Kasumi-1 (cell line): ENCODE measurements around the gene DNALI1.
"Not testable (repeated sequence)": the region's sequence is repeated elsewhere in the genome, so short reads cannot be mapped to it uniquely, and the experiment has no call there.

ENCODE experiments used
- DNase-seq, 2 experiments: peaks; one replicate each; lab custom pipeline; 2025; lab: John Stamatoyannopoulos, UW

The DNALI1 gene

DNA sequence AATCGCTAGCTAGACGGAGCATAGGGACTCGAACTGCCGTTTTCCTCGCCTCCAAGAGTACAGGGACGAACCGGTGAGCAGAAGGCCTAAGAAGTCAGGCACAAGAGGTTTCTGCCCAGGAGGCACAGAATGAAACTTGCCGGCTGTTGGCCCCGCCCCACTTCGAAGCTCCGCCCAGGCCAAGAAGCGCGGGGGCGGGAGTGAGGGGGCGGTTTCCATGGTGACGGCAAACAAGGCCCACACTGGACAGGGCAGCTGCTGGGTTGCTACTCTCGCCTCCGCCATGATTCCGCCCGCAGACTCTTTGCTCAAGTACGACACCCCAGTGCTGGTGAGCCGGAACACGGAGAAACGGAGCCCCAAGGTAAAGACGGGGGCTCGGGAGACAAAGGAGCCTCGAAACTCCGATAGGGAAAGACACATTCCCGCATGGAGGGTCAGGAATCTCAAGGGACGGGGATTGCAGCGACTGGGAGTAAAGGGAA is at the start of gene DNALI1:
TSS of gene DNALI1 (plus strand) at position 229 of the 485 bp plus-strand sequence. CDS start at position 284, 55 bp downstream.
- DNase-seq, result no peak

DNA sequence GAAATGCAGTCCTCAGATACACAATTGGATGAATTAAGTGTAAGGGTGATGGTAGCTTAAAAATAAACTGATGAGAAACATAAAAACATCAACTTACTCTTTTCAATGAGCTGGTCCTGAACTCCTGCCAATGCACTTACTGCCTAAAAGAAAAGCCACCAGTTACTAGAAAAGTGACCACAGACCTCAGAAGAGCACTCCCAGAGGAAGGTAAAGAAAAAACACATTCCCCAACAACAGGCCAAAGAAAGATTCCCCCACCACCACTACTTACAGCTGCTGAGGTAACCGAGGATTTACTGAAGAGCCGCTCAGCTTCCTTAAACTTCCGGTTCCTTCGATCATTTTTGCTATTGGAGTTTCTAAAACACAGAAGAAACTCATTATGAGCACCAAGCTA is 47.6 kb upstream of the DNALI1 start:
- peak; percentile 68 to 76 for DNase-seq

DNA sequence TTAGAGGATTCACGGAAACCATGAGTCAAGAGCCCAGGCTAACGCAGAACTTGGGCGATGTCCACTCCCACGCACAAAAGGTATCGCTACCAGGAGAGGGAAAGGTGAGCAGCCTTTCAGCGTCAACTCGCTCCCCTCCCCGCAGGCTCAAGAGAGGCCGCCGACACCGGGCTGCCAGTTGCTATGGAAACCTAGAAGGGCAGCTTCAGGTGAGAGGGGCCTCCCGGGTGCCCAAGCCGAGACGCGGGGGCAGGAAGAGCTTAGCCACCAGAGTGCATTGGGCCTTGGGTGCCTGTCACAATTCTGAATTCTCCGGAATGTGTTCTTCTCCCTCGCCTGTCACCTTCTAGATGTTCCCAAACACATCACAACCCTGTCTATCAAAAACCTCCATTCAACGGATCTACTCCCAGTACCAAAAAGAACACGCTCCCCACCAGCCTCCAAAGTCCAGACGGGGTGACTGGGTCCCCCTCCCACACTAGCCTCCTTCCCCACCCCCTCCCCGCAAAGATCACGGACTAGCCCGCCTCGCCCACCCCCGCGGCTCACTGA is 42.9 kb upstream of the DNALI1 start:
- DNase-seq, result peak; percentile 9 to 45

DNA sequence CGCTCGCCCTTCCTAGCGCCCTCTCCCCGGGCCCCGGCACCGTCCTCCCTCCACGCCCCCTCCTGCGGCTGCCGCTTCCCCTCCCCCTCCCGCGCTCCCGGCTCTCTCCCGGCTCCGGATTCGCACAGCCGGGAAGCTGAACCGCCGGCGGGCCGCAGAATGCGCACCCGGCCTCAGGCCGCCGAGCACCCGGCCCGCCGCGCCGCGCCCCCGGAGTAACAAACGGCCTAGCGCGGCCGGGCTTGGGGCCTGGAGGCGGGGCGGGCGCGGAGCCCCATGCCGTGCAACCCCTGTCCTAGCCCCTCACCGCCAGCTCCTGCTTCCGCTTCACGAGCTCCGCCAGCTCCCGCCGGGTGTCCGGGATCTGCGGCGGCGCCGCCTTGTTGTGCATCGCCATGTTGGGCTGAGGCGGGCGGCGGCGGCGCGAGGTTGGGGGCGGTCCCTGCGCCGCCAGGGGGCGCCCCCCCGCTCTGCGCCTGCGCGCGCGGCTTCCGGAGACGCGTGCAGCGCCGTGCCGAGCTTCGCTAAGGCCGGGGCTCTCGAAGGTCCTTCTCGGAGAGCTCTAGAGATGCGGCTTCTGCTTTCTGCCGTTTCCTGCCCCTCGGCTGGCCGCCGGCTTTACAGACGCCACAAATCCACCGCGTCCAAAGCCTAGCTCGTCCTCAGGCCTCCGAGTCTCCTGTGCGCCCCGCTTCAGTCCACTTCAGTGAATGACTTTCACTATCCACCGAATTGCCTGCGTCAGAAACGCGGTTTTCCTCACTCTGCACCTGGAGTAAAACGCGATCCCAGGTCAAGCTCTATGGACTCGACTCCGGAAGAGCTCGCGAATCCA is 42.2 kb upstream of the DNALI1 start, which contains the start of gene MEAF6:
TSS of gene MEAF6 (minus strand) at position 417 of the 835 bp plus-strand sequence. CDS start at position 397, 20 bp downstream.
- peak; percentile 80 to 81 for DNase-seq

DNA sequence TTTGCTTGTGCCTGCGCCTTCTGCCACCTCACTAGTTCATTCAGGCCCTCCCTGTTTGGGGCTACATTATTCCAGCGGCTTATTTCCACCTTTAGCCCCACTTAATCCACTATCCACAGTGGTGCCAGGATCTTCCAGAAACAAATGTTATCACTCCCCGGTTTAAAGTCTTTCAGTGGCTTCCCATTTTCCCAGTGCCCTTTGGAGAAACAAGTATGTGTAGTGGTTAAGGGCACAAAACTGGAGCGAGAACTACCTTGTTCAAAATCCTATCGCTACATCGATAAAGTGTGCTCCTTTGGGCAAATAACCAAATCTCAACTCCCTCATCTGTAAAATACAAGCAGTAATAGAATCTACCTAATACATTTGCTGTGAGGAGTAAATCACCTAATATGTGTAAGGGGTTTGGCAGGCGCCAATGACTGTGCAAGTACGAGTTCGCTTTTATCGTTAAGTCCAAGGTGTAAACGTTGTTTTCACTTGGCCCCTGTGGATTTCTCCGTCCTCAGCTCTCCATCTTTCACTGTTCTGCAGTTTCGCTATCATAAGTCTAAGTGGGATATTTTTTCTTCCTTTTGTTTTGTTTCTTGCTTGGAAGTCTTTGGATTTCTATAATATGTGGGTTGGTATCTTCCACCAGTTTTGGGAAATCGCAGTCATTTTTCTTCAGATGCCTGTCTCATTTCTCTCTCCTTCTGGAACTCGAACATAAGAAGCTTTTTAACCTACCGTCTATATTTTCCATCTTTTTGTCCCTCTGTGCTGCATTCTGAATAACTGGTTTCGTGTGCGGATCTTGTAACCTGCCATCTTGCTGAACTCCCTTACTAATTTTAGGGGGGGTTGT is 41.3 kb upstream of the DNALI1 start:
- DNase-seq, result no peak

DNA sequence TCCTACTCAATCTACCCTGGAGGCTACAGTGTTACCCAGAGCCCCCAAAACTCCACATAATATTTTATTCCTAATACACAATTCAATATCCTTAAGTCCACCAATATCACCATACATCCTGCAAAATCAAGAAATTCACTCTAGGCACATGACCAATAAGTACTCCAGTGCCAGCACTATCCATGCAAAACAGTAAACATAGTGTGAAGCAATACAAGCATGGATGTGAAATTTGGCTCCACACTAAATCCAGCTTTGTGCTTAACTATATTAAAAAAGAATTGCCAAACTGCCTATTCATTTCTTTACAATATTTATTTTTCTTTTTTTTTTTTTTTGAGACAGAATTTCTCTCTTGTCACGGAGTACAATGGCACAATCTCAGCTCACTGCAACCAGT is 39.2 kb upstream of the DNALI1 start:
- no peak for DNase-seq

DNA sequence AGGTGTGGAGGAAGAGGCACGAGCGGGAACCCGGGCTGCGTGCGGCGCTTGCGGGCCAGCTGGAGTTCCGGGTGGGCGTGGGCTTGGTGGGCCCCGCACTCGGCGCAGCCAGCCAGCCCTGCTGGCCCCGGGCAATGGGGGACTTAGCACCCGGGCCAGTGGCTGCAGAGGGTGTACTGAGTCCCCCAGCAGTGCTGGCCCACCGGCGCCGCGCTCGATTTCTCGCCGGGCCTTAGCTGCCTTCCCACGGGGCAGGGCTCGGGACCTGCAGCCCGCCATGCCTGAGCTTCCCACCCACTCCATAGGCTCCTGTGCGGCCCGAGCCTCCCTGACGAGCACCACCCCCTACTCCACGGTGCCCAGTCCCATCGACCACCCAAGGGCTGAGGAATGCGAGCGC is 38.5 kb upstream of the DNALI1 start:
- DNase-seq, result not testable (repeated sequence)

DNA sequence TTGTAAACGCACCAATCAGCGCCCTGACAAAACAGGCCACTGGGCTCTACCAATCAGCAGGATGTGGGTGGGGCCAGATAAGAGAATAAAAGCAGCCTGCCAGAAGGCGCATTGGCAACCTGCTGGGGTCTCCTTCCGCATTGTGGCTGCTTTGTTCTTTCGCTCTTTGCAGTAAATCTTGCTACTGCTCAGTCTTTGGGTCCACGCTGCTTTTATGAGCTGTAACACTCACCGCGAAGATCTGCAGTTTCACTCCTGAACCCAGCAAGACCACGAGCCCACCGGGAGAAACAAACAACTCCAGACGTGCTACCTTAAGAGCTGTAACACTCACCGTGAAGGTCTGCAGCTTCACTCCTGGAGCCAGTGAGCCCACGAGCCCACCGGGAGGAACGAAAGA is 37.8 kb upstream of the DNALI1 start:
- DNase-seq, result peak in 1 of 2 experiments; percentile 3

DNA sequence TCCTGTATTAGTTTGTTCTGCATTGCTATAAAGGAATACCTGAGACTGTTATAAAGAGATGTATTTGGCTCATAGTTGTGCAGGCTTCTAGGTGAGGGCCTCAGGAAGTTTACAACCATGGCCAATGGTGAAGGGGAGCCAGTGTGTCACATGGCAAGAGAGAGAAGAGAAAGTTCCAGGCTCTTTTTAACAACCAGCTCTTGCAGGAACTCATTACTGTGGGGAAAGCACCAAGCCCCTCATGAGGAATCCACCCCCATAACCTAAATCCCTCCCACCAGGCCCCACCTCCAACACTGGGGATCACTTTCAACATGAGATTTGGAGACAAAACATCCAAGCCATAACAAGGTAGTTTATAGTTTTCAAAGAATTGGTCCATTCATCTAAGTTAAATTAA is 37.1 kb upstream of the DNALI1 start:
- DNase-seq, result no peak

DNA sequence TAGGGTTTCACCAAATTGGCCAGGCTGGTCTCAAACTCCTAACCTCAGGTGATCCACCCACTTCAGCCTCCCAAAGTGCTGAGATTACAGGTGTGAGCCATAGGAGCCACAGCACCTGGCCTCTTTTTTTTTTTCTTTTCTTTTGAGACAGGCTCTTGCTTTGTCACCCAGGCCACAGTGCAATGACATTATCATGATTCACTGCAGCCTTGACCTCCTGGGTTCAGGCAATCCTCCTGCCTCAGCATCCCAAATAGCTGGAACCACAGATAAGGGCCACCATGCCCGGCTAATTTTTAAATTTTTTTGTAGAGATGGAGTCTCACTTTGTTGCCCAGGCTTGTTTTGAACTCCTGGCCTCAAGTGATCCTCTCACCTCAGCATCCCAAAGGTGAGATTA is 26.9 kb upstream of the DNALI1 start:
- DNase-seq, result not testable (repeated sequence)

DNA sequence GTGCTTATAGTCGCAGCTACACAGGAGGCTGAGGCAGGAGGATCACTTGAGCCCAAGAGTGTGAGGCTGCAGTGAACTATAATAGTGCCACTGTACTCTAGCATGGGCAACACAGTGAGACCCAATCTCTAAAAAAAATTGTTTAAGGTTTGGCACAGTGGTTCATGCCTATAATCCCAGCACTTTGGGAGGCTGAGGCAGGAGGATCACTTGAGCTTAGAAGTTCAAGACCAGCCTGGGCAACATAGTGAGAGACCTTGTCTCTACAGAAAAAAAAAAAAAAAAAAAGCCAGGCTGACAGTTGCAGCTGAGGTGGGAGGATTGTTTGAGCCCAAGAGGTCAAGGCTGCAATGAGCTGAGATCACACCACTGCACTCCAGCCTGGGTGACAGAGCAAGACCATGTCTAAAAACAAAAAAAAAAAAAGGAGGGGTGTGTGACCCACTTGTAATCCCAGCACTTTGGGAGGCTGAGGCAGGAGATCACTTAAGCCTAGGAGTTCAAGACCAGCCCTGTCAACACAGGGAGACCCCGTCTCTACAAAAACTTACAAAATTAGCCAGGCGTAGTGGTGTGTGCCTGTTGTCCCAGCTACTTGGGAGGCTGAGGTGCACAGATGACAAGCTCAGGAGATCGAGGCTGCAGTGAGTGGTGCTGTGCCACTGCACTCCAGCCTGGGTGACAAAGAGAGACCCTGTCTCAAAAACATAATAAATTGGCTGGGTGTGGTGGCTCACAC is 24.2 kb upstream of the DNALI1 start:
- DNase-seq, result not testable (repeated sequence)

DNA sequence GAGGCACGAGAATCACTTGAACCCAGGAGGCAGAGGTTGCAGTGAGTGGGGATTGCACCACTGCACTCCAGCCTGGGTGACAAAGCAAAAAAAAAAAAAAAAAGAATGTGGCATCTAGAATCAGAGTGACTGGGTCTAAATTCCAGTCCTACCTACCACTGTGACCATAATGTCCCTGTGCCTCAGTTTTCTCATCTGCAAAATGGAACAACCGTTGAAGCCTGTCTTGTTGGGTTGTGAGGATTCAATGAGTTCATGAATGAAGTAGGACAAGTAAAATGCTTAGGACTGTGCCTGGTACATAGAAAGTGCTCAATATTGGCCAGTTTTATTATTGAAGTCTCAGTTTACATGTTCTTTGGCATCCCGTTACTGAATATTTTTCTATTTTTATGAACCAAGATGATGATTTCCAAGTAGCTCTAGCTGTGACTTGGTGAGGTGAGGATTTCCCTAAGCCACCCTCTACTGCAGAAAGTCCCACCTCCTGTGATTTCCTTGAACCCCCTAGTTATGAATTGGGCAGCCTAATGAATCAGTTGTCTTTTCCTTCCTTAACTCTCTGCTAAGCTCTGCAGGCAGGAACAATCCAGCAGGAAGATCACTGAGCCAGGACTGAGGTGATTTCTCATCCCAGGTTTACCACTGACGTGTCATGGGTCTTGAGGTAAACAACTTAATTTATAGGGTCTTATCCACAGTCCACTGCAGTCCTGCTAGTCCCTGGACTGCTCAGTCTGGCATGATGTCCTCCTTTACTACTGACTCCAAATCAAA is 23.2 kb upstream of the DNALI1 start:
- DNase-seq, result no peak

DNA sequence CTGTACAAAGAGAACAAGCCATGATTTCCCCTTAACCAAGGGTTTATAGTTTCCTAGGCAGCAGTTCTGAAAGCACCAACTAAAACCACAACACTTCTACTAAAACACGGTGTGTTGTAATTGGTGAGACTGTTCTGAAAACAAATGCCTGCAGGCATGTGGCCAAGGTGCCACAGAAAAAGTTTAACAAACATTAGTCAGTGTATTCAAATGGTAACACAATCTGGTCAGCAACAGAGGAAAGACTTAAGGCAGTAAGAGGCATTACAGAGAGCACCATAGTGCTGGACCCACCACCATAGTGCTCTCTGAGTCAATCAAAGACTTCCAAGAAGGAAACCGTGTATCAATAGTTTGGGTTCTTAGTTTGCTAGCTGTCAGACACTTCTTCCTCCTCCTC is 19.4 kb upstream of the DNALI1 start:
- no peak for DNase-seq

DNA sequence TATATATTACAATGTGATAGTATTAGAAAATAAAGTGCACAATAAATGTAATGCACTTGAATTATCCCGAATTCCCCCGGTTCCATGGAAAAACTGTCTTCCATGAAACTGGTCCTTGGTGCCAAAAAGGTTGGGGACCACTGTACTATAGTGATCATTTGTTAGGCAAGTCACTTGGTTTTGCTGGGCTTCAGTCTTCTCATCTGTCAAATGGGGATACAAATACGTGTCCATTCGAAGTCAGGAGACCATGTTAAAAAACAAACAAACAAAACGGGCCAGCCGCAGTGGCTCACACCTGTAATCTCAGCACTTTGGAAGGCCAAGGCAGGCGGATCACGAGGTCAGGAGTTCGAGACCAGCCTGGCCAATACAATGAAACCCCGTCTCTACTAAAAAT is 17.6 kb upstream of the DNALI1 start:
- DNase-seq, result not testable (repeated sequence)

DNA sequence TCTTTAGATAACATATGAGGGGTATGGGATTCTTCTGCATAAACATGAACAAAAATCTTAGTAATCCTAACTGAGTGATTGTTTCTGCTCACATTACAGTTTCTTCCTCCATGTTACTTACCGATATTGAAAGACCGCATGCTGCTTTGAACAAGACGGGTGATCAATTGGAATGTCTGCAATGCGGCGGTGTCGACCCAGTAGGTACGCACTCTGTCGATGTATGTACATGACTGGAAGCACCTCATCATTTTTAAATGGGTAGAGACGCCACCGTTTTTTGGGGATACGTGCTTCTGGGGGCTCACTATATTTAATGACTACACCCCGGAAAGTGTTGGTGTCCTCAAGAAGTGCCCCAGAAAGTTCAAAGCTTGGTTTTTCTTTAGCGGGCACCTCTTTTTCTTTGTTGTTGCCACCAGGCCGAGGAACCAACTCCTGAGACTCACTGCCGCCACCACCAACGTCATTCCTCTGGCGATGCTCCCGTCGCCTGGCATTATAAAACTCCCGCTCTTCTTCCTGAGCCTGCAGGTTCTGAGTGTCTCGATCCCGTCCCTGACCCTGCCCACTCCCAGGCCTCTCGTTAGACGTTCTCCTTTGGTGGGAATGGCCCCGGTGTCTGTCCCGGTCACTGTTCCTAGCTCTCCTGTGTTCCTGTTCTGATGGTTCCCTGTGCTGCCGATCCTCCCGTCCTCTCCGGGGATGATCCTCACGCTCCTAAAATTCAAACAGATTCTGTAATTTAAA is 16.5 kb upstream of the DNALI1 start:
- no peak for DNase-seq

DNA sequence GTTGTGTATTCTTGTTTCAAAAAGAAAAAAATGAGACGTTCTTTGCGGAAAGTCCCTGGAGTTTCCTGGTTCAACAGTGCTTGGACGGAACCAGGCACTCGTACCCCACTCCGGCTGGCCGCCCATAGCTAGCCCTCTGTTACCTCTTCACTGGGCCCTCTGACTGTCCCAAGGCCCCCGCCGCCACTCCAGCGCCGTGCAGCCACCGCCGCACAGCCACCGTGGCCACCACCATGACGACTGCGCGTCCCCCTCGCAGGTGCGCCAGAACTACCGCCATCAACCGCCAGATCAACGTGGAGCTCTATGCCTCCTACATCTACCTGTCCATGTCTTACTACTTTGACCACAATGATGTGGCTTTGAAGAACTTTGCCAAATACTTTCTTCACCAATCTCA is 12.2 kb upstream of the DNALI1 start:
- DNase-seq, result no peak

DNA sequence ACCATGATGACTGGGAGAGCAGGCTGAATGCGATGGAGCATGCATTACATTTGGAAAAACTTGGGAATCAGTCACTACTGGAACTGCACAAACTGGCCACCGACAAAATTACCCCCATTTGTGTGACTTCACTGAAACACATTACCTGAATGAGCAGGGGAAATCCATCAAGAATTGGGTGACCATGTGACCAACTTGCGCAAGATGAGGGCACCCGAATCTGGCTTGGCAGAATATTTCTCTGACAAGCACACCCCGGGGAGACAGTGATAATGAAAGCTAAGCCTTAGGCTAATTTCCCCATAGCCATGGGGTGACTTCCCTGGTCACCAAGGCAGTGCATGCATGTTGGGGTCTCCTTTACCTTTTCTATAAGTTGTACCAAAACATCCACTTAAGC is 11.7 kb upstream of the DNALI1 start:
- no peak for DNase-seq

DNA sequence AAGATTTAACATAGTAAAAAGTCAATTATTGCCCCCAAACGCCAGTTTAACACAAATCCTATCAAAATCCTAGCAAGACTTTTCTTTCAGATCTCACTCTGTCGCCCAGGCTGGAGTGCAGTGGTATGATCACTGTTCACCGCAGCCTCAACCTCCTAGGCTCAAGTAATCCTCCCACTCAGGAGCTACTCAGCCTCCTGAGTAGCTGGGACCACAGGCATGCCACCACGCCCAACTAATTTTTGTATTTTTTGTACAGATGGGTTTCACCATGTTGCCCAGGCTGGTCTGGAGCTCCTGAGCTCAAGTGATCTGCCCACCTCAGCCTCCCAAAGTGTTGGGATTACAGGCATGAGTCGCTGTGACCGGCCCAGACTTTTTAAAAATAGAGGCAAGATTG is 7.4 kb upstream of the DNALI1 start:
- no peak for DNase-seq

DNA sequence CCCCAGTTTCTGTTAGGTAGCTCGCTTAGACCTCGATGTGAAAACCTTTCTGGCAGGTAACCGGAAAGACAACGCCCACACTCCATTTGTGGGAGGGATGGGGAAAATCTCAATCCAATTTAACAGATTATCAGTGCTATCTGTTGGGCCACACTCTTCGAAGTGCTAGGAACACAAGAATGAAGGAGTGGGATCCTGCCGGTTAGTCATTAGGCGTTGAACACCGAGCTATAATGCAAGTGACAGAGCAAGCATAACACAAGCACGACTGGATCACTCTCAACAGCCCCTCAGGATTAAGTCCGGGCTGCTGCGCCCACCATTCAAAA is 3.2 kb upstream of the DNALI1 start:
- DNase-seq, result no peak
